Breast epithelium (tissue), 4 donors: Measurements from ENCODE around the gene LCLAT1. TPM values are rescaled to one million over a fixed set of nuclear protein-coding genes. Genes with fewer than 3 reads are reported as not detected.

ENCODE experiments used
- DNase-seq, 2 donors: peaks; one replicate each; pipeline ENCODE4 v3.0.0-alpha.2; 2019; ENCODE audit warnings: low spot score in 2 of 2
- H3K27ac ChIP-seq, 2 donors: fragments of 200-600 bp; sonication (generic) in 1 of 2; one replicate each; pipeline ENCODE4 v1.5.1; 2016 to 2019; ENCODE audit warnings: mild to moderate bottlenecking in 1 of 2
- H3K27me3 ChIP-seq, 2 donors: fragments of 200-600 bp; sonication (generic) in 1 of 2; one replicate each; pipeline versions ENCODE4 v1.5.1 to v1.6.0; 2017 to 2019; ENCODE audit warnings: control low read depth in 1 of 2, mild to moderate bottlenecking in 1 of 2
- H3K36me3 ChIP-seq: fragments of 200-600 bp; one replicate; pipeline ENCODE4 v1.5.1; 2019
- H3K4me1 ChIP-seq, 2 donors: fragments of 200-600 bp; sonication (generic); one replicate each; pipeline ENCODE4 v1.5.1; 2016 to 2019; ENCODE audit warnings: control low read depth in 1 of 2
- H3K4me3 ChIP-seq, 3 donors: fragments of 200-600 bp; sonication (generic); 1 replicate in 2 of 3; 2 replicates in 1 of 3; pipeline ENCODE4 v1.5.1; 2016 to 2019; ENCODE audit warnings: mild to moderate bottlenecking in 3 of 3, moderate library complexity in 2 of 3
- H3K9me3 ChIP-seq, 2 donors: fragments of 200-600 bp; sonication (generic) in 1 of 2; one replicate each; pipeline ENCODE4 v1.5.1; 2016 to 2019; ENCODE audit warnings: control low read depth in 1 of 2
- CTCF ChIP-seq, 3 donors: fragments of 450-650 bp; IDR thresholded peaks; one replicate each; pipeline ENCODE4 v1.5.1; 2016 to 2017; ENCODE audit warnings: antibody characterized with exemption in 3 of 3, mild to moderate bottlenecking in 3 of 3, moderate library complexity in 3 of 3
- POLR2A ChIP-seq: fragments of 450-650 bp; IDR thresholded peaks from one replicate; pipeline ENCODE4 v1.6.1; 2016; ENCODE audit warnings: antibody characterized with exemption, mild to moderate bottlenecking, moderate library complexity
- POLR2AphosphoS5 ChIP-seq, 3 donors: sonication (generic); formaldehyde crosslinking; IDR thresholded peaks; one replicate each; pipeline ENCODE4 v1.6.1; 2017; ENCODE audit warnings: antibody characterized with exemption in 3 of 3
- intact Hi-C: fragments of 100-400 bp; cut with DNase I; formaldehyde crosslinking; loops from one replicate; pipeline ENCODE4 v1.15.1; 2023; ENCODE audit warnings: low total_unique reads
- total RNA-seq, 3 donors: library from RNA; depleted of rRNA; stranded (reverse); fragments of >200 nt; gene quantifications; one replicate each; pipeline ENCODE4 v1.1.0, GENCODE V29; 2016

The LCLAT1 gene
- total RNA-seq, 3 donors from 2014 or later, result 8.0 to 20.6 (median 19.7) TPM

DNA sequence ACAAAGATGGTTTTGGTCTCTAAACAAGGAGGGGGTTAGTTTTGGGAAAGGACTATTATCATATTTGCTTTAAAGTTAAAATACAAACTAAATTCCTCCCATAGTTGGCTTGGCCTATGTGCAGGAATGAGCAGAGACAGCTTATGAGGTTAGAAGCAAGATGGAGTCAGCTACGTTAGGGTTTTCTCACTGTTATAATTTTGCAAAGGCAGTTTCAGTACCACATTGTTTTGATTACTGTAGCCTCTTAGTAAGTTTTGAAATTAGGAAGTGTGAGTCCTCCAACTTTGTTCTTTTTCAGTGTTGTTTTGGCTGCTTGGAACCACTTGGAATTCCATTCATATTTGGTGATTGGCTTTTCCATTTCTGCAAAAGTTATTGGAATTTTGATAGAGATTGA, 23.4 kb downstream of the LCLAT1 start:
- H3K36me3 ChIP-seq, result no peaks in the 10 kb centered on the region
- no peak for DNase-seq
- H3K9me3 ChIP-seq, result no peaks in the 10 kb centered on the region
- H3K27me3 ChIP-seq, result no peaks in the 10 kb centered on the region
- intact Hi-C loops, result no loop called here
- H3K4me3 ChIP-seq, result no peak overlapping the region
- no peak overlapping the region for H3K27ac ChIP-seq
- H3K4me1 ChIP-seq, result no peaks in the 10 kb centered on the region
- TF ChIP-seq POLR2AphosphoS5 (IDR thresholded peaks at IDR 0.05) (no peak), POLR2A (no peak), CTCF (IDR thresholded peaks at IDR 0.05) (no peak)

DNA sequence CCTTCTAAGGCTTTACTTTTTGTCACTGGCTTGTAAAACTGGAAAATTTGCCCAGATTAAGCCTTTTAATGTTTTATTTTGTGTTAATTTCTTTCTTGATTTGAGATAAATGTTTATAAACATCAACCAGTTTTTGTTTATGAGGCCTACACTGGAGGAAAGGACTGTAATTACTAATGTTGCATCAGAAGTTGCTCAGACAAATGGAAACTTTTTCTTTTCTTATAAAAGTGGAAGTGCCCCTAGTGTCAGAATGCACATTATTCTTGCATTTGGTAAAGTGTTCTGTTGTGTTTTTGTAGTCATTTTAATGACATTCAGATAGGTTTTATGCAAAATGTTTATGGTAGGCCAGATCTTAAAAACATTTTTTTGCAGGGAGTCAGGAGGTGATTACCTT, 25.3 kb downstream of the LCLAT1 start:
- Histone ChIP-seq H3K4me3 (no peak overlapping the region), H3K9me3 (no peaks in the 10 kb centered on the region), H3K36me3 (no peaks in the 10 kb centered on the region), H3K4me1 (no peaks in the 10 kb centered on the region), H3K27ac (no peak overlapping the region), H3K27me3 (no peaks in the 10 kb centered on the region)
- TF ChIP-seq POLR2A (no peak), POLR2AphosphoS5 (IDR thresholded peaks at IDR 0.05) (no peak), CTCF (IDR thresholded peaks at IDR 0.05) (no peak)
- intact Hi-C loops, result no loop called here
- no peak for DNase-seq

DNA sequence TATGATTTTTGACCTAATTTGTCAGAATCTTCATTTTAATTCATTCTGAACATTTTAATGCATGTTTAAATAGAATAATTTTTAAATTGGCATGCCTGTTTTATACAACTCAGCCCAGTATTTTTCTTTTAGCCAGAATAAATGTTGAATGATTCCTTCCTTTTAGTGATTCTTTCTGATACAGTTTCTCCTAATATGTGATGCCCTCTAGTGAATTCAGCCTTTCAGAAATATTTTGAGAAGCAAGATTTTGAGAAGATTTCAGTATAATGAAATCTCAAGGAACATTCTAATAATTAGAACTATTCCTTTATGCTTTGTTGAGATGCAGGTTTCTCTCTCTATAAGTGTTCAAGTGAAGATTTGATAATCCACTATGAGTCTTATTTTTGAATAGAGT, 28.5 kb downstream of the LCLAT1 start:
- DNase-seq, result no peak
- TF ChIP-seq CTCF (IDR thresholded peaks at IDR 0.05), result no peak
- no peak for TF ChIP-seq POLR2AphosphoS5 (IDR thresholded peaks at IDR 0.05)
- no peak for TF ChIP-seq POLR2A
- H3K9me3 ChIP-seq, result no peaks in the 10 kb centered on the region
- intact Hi-C loops, result no loop called here
- no peaks in the 10 kb centered on the region for H3K27me3 ChIP-seq
- H3K4me1 ChIP-seq, result no peaks in the 10 kb centered on the region
- no peak overlapping the region for H3K27ac ChIP-seq
- H3K36me3 ChIP-seq, result no peaks in the 10 kb centered on the region
- H3K4me3 ChIP-seq, result no peak overlapping the region

DNA sequence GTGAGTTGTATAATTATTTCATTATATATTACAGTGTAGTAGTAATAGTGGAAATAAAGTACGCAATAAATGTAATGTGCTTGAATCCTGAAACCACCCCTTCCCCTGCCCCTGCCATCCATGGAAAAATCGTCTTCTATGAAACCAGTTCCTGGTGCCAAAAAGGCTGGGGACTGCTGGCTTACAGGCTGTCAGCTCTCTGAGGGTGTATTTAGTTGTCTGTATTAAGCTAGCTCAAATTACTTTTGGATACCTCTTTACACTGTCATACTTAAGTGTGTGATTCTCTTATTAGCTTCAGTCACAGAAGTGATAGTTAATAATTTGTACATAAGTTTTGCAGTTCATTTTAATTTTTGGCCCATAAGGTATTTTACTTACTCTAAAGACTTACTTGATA, 29.6 kb downstream of the LCLAT1 start:
- H3K4me3 ChIP-seq, result no peak overlapping the region
- DNase-seq, result no peak
- intact Hi-C loops, result no loop called here
- no peaks in the 10 kb centered on the region for H3K4me1 ChIP-seq
- no peaks in the 10 kb centered on the region for H3K27me3 ChIP-seq
- no peak overlapping the region for H3K27ac ChIP-seq
- TF ChIP-seq POLR2A, result no peak
- TF ChIP-seq POLR2AphosphoS5 (IDR thresholded peaks at IDR 0.05), result no peak
- no peak for TF ChIP-seq CTCF (IDR thresholded peaks at IDR 0.05)
- no peaks in the 10 kb centered on the region for H3K36me3 ChIP-seq
- H3K9me3 ChIP-seq, result no peaks in the 10 kb centered on the region

- Histone ChIP-seq H3K4me1 (no peaks in the 10 kb centered on the region), H3K36me3 (no peaks in the 10 kb centered on the region), H3K4me3 (no peak overlapping the region), H3K9me3 (no peaks in the 10 kb centered on the region), H3K27ac (no peak overlapping the region), H3K27me3 (no peaks in the 10 kb centered on the region)
- intact Hi-C loops, result no loop called here
- TF ChIP-seq POLR2AphosphoS5 (IDR thresholded peaks at IDR 0.05) (no peak), POLR2A (no peak), CTCF (IDR thresholded peaks at IDR 0.05) (no peak)
- DNase-seq, result no peak
These were observed 33.8 kb downstream of the LCLAT1 start for GRCh38 chr2:30480703-30481322.
